ENCODE results near the gene ADRM1. TPM values are rescaled to one million over a fixed set of nuclear protein-coding genes. Genes with fewer than 3 reads are reported as not detected.
A peak's percentile ranks its signal among the peaks of the same experiment; 100 is the strongest.

Gene ADRM1, protein sequence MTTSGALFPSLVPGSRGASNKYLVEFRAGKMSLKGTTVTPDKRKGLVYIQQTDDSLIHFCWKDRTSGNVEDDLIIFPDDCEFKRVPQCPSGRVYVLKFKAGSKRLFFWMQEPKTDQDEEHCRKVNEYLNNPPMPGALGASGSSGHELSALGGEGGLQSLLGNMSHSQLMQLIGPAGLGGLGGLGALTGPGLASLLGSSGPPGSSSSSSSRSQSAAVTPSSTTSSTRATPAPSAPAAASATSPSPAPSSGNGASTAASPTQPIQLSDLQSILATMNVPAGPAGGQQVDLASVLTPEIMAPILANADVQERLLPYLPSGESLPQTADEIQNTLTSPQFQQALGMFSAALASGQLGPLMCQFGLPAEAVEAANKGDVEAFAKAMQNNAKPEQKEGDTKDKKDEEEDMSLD
- total RNA-seq, result 100 to 1,000 TPM; 171 to 178 TPM

DNA sequence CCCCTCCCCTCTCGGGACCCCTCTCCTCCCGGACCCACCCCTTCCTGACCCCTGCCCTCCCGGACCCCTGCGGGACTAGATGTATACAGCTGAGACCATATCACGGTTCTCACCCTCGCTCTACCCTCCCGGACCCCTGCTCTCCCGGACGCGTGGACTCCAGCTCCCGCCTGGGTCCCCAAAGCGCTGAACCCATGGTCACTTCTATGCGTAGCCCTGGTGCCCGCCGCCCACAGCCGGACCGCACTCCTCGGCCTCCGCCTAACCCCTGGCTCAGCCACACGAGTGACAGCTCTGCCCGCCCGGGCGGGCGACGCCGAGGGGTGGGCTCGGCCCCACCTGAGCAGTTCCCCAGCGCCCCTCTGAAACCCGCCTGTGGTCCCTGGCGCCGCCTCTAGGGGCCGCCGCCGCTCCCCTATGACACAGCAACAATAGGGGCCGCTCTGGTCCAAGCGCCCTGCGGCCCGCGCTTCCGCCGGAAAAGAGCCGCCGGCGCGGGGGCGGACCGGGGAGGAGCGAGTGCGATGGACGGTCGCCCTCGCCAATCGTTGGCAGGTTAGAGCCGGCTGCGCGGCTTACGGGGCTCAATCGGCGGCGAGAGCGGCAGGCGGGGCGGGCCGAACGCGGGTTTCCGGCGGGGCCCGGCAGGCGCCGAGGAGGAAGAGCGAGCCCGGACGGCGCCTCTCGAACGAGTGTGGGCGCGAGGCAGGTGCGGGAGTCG, at the start of gene ADRM1:
Gene ADRM1 (plus strand): TSS at position 657 of the 721 bp plus-strand sequence. CDS start 572 bp downstream, outside the sequence.
- Mint-ChIP-seq H3K27me3 (no peaks in the 10 kb centered on the region), H3K36me3 (peaks cover 5% of the 10 kb centered on the region), H3K9me3 (no peaks in the 10 kb centered on the region), H3K4me3 (peak within 1 kb of the TSS; percentile 98), H3K4me1 (ENCODE audit: low read depth in 2 of 2) (peaks cover 20 to 32% of the 10 kb centered on the region in 2 donors), H3K27ac (peak within 1 kb of the TSS; percentile 100)
- ATAC-seq, result peak; percentile 92 to 93
- DNase-seq (ENCODE audit: low spot score), result peak; percentile 98

DNA sequence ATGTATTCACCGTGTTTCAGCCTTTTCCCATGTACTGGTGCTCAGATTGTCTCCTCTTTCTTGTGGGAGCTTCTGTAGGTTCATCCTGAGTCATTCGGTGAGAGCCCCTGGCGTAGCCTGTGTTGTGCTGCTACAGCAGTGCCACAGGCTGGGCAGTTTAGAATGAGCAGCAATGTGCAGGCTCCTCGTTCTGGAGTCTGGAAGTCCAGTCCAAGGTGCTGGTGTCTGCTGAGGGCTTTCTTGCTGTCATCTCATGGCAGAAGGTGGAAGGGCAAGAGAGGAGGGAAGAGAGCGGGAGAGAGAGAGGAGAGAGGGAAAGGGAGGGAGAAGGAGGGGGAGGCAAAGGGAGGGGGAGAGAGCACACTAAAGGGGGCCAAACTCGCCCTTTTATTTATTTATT, 49.4 kb upstream of the ADRM1 start:
- H3K9me3 Mint-ChIP-seq, result no peaks in the 10 kb centered on the region
- no peak overlapping the region for H3K4me3 Mint-ChIP-seq
- H3K4me1 Mint-ChIP-seq (ENCODE audit: low read depth in 2 of 2), result peaks cover 11 to 31% of the 10 kb centered on the region in 2 donors
- no peak for ATAC-seq
- H3K27ac Mint-ChIP-seq, result no peak overlapping the region
- DNase-seq (ENCODE audit: low spot score), result no peak
- H3K27me3 Mint-ChIP-seq, result no peaks in the 10 kb centered on the region
- H3K36me3 Mint-ChIP-seq, result no peaks in the 10 kb centered on the region

DNA sequence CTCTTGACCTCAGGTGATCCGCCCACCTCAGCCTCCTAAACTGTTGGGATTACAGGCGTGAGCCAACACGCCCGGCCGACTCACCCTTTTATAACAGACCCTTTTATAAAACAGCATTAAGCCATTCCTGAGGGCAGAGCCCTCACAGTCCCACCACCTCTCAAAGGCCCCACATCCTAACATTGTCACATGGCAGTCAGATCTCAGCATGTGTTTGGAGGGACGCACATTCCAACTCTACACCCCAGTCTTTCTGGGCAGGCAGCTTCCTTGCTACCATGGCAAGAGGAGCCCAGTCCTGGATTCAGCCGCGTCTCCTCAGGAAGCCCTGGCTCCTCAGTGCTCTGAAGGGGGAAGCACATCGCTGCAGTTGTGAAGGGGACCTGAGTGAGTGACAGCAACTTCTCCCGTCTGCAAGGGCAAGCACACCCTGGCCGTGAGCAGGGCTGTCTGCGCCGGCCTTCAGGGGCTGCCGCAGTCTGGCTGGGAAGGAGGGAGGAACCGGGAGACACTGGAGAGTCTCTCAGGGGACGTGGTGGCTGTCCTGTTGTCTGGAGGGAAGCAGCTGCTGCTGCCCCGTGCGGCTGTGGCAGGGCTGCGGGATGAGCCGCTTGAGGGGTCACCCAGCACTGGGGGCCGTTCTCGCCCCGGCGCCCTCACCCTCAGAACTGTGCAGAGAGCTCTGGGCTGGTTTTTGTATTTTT, 48.6 kb upstream of the ADRM1 start:
- Mint-ChIP-seq H3K9me3 (no peaks in the 10 kb centered on the region), H3K27ac (no peak overlapping the region), H3K27me3 (no peaks in the 10 kb centered on the region), H3K36me3 (no peaks in the 10 kb centered on the region), H3K4me3 (no peak overlapping the region), H3K4me1 (ENCODE audit: low read depth in 2 of 2) (peaks cover 11 to 34% of the 10 kb centered on the region in 2 donors)
- no peak for ATAC-seq
- no peak for DNase-seq (ENCODE audit: low spot score)

DNA sequence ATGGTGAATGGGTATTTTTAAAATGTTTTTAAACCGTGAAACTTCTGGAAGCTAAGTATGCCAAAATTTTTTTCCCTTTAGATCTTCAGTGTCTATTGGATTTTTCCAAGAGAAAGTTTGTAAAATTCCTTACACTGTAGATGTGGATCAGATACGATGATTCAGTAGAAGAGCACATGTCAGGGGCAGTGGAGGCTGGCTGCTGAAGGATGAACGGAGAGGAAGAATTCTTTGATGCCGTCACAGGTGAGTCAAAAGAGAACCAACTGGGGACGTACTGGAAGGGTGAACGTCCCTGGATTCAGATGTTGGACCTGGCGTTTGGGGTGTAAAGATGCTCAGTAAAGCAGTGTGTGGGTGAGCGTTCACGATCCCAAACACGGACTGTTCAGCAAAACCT, 46.8 kb upstream of the ADRM1 start:
- H3K9me3 Mint-ChIP-seq, result no peaks in the 10 kb centered on the region
- H3K4me3 Mint-ChIP-seq, result no peak overlapping the region
- H3K4me1 Mint-ChIP-seq (ENCODE audit: low read depth in 2 of 2), result peaks cover 5 to 28% of the 10 kb centered on the region in 2 donors
- DNase-seq (ENCODE audit: low spot score), result no peak
- H3K27me3 Mint-ChIP-seq, result no peaks in the 10 kb centered on the region
- H3K36me3 Mint-ChIP-seq, result no peaks in the 10 kb centered on the region
- ATAC-seq, result no peak
- no peak overlapping the region for H3K27ac Mint-ChIP-seq

DNA sequence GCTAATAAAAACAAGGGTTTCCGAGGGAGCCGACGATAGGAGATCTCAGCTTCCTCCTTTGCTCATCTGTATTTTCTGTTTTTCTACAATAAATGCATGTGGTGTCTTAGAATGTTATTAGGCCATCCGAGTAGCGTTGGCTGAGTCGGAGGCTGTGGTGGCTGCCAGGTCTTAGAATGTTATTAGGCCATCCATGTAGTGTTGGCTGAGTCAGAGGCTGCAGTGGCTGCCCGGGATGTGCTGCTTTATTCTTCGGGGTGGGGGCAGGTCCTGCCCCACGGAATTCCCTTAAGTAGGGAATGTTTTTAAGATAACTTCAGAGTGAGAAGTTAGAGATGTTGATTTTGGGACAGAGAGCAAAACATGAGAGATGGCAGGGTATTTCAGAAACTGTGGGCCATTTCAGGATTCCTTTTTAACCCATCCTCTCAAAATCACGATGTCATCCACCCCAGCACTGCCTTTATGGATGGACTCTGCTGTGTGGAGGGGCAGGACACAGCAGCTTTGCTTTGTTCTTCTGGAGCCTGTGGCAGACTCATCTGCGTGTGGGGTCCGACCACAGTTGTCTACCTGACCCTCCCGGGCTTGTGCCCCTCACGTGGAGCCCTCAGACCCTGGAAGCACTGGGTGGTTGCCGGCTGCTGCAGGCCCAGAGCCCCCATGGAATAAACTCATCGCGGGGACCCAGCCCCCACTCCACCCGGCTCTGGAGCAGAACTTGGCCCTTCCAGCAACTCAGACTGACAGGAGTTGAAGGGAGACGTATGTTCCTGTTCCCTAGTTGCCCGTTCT, 44.1 kb upstream of the ADRM1 start:
- no peaks in the 10 kb centered on the region for H3K27me3 Mint-ChIP-seq
- H3K9me3 Mint-ChIP-seq, result no peaks in the 10 kb centered on the region
- peaks cover 0 to 15% of the 10 kb centered on the region in 2 donors for H3K4me1 Mint-ChIP-seq (ENCODE audit: low read depth in 2 of 2)
- H3K27ac Mint-ChIP-seq, result no peak overlapping the region
- DNase-seq (ENCODE audit: low spot score) (peak; percentile 32), ATAC-seq (no peak)
- H3K36me3 Mint-ChIP-seq, result no peaks in the 10 kb centered on the region
- H3K4me3 Mint-ChIP-seq, result no peak overlapping the region

DNA sequence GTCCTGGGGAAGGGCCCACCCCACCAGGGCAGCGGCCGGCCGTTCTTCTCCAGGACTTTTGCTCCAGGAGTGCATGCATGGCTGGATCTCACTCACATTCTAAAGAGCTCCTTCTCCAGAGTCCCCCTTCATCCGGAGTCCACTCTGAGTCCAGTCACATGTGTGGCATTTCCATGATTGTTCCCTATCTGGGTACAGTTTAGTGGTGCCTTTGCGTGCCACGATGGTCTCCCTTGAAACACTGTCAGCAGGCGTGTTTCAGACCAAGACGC, 43.6 kb upstream of the ADRM1 start:
- peaks cover 0 to 12% of the 10 kb centered on the region in 2 donors for H3K4me1 Mint-ChIP-seq (ENCODE audit: low read depth in 2 of 2)
- H3K36me3 Mint-ChIP-seq, result no peaks in the 10 kb centered on the region
- H3K27me3 Mint-ChIP-seq, result no peaks in the 10 kb centered on the region

DNA sequence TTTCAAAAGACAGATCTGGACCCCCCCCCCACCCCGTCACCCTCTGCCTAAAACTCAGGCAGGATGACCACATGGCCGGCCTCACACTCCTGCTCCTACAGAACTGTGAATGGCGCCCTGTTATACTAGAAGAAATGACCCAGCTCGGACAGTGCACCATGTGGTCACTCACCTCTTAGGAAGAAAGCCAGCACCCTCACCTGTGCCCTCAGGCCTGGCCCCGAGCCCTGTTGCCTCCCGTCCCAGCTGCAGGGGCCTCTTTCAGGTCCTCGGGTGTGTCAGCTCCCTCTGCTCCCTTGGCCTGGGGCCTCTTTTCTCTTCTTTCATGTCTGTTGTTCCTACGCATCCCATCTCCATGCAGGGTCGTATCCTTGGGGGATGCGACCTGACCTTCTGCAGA, 40.7 kb upstream of the ADRM1 start:
- Mint-ChIP-seq H3K4me3 (no peak overlapping the region), H3K27me3 (no peaks in the 10 kb centered on the region), H3K4me1 (ENCODE audit: low read depth in 2 of 2) (peaks cover 0 to 14% of the 10 kb centered on the region in 2 donors), H3K36me3 (no peaks in the 10 kb centered on the region), H3K9me3 (no peaks in the 10 kb centered on the region), H3K27ac (no peak overlapping the region)
- ATAC-seq (no peak), DNase-seq (ENCODE audit: low spot score) (peak; percentile 53)

More for the DNA sequence above, 43.6 kb upstream of the ADRM1 start:
- DNase-seq (ENCODE audit: low spot score) (no peak), ATAC-seq (no peak)
- H3K4me3 Mint-ChIP-seq, result no peak overlapping the region
- H3K9me3 Mint-ChIP-seq, result no peaks in the 10 kb centered on the region
- no peak overlapping the region for H3K27ac Mint-ChIP-seq

DNA sequence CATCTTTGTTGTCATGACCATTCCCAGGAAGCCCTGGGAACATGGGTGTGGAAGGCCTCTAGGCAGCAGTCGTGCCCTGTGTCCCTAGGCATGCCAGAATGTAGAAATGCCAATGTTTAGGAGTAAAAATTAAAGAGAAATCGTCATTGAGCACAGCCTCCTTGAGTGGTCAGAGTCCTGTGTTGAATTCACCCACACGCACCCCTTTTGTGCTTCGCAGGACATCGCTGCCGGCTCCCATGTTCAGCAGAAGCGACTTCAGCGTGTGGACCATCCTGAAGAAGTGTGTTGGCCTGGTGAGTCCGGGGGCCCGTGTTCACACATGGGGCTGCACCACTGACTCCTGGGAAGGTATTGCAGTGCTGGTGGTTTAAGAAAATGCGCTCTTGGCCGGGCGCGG, 39.4 kb upstream of the ADRM1 start:
- no peaks in the 10 kb centered on the region for H3K27me3 Mint-ChIP-seq
- H3K4me3 Mint-ChIP-seq, result no peak overlapping the region
- H3K9me3 Mint-ChIP-seq, result no peaks in the 10 kb centered on the region
- ATAC-seq (no peak), DNase-seq (ENCODE audit: low spot score) (peak; percentile 26)
- peaks cover 0 to 14% of the 10 kb centered on the region in 2 donors for H3K4me1 Mint-ChIP-seq (ENCODE audit: low read depth in 2 of 2)
- H3K27ac Mint-ChIP-seq, result no peak overlapping the region
- no peaks in the 10 kb centered on the region for H3K36me3 Mint-ChIP-seq

DNA sequence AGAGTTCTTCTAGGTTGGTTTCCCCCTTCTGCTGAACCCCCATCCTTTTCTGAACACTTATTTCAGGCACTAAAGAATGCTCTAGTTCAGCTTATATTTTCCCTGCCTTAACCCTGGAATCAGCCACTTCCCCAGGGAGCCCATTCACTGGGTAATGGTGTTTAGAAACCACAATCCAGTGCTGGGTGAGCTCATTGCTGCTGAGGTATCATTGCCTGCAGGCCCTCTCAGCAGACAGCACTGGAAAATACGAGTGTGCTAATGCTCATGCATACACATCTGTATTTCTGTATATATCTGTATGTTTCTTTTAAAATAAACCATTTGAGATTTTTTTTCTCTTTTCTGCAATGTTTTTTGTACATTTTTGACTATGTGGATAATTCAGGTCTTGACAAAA, 37.4 kb upstream of the ADRM1 start:
- no peak for ATAC-seq
- H3K27ac Mint-ChIP-seq, result no peak overlapping the region
- no peak overlapping the region for H3K4me3 Mint-ChIP-seq
- DNase-seq (ENCODE audit: low spot score), result peak; percentile 6
- no peaks in the 10 kb centered on the region for H3K27me3 Mint-ChIP-seq
- no peaks in the 10 kb centered on the region for H3K9me3 Mint-ChIP-seq
- peaks cover 0 to 13% of the 10 kb centered on the region in 2 donors for H3K4me1 Mint-ChIP-seq (ENCODE audit: low read depth in 2 of 2)
- H3K36me3 Mint-ChIP-seq, result no peaks in the 10 kb centered on the region

DNA sequence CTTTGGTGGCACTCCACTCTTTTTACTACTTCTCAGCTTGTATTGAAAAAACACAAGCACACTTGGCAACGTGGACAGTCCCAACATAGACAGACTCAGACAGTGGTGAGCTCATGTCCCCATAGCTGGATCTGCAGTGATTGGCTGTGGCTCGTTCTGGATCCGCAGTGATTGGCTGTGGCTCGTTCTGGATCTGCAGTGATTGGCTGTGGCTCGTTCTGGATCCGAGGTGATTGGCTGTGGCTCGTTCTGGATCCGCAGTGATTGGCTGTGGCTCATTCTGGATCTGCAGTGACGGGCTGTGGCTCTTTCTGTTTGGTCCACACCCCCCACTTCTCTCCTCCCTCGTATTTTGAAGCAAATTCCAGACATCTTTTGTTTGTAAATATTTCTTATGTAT, 36.5 kb upstream of the ADRM1 start:
- DNase-seq (ENCODE audit: low spot score), result no peak
- Mint-ChIP-seq H3K4me3 (no peak overlapping the region), H3K9me3 (no peaks in the 10 kb centered on the region), H3K27ac (no peak overlapping the region), H3K36me3 (no peaks in the 10 kb centered on the region), H3K27me3 (no peaks in the 10 kb centered on the region), H3K4me1 (ENCODE audit: low read depth in 2 of 2) (peaks cover 0 to 12% of the 10 kb centered on the region in 2 donors)
- ATAC-seq, result no peak

DNA sequence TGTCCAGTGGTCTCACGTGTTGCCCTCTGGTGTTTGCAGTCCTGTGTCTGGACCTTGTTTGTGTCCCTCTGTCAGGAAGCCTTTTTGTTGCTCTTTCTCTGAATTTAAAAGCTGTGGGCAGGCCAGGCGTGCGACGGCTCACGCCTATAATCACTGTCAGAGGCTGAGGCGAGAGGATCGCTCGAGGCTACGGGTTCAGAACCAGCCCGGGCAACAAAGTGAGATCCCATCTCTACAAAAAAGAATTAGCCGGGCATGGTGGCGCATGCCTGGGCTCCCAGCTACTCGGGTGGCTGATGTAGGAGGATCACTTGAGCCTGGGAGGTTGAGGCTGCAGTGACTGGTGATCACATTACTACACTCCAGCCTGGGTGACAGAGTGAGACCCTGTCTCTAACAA, 35.9 kb upstream of the ADRM1 start:
- Mint-ChIP-seq H3K4me3 (no peak overlapping the region), H3K27ac (no peak overlapping the region), H3K4me1 (ENCODE audit: low read depth in 2 of 2) (peaks cover 0 to 12% of the 10 kb centered on the region in 2 donors), H3K27me3 (no peaks in the 10 kb centered on the region), H3K36me3 (no peaks in the 10 kb centered on the region), H3K9me3 (no peaks in the 10 kb centered on the region)
- DNase-seq (ENCODE audit: low spot score), result no peak
- no peak for ATAC-seq

DNA sequence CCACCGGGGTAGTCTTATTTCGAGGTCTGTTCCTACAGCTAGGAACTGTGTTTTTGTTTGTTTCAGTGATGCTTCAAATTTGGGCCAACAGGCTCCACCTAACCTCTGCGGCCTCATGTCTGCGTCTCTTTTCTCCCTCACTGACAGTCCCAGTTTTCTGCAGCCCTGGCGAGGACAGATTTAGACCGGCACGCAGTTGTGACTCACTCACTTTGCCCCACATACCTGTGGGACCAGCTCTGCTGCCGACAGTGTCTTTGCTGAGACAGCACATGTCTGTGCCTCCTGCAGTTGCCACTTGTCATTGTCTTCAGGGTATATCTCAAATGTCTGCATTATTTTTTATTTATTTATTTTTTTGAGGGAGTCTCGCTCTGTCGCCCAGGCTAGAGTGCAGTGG, 35.3 kb upstream of the ADRM1 start:
- DNase-seq (ENCODE audit: low spot score), result no peak
- ATAC-seq, result no peak
- Mint-ChIP-seq H3K4me1 (ENCODE audit: low read depth in 2 of 2) (peaks cover 0 to 8% of the 10 kb centered on the region in 2 donors), H3K36me3 (no peaks in the 10 kb centered on the region), H3K9me3 (no peaks in the 10 kb centered on the region), H3K27ac (no peak overlapping the region), H3K4me3 (no peak overlapping the region), H3K27me3 (no peaks in the 10 kb centered on the region)

DNA sequence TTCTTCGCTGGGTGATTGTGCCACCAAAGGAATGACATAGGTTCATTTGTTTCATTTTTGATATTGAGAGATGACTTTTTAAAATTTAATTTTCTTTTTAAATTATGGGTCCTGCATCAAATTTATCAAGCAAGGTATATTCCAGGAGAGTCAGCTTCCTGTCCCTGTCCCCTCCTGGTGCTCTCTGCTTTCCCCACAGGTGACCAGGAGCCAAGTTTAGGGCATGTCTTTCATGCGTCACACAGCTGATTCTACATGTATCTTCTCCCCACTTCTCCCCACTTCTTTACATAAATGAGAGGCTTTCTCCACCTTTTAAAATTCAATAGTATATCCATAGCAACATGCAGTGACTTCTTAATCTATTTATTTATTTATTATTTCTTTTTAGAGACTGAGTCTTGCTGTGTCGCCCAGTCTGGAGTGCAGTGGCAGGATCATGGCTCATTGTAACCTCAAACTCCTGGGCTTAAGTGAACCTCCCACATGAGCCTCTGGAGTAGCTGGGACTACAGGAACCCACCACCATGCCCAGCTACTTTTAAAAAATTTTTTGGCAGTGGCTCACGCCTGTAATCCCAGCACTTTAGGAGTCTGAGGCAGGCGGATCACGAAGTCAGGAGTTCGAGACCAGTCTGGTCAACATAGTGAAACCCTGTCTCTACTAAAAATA, 34.4 kb upstream of the ADRM1 start:
- Mint-ChIP-seq H3K27me3 (no peaks in the 10 kb centered on the region), H3K36me3 (no peaks in the 10 kb centered on the region), H3K27ac (no peak overlapping the region), H3K4me3 (no peak overlapping the region), H3K9me3 (no peaks in the 10 kb centered on the region), H3K4me1 (ENCODE audit: low read depth in 2 of 2) (peaks cover 0 to 8% of the 10 kb centered on the region in 2 donors)
- no peak for DNase-seq (ENCODE audit: low spot score)
- ATAC-seq, result no peak
